ENCODE measurements around the gene HEPN1. TPM values are rescaled to one million over a fixed set of nuclear protein-coding genes. Genes with fewer than 3 reads are reported as not detected.

Gene HEPN1
- total and polyA plus RNA-seq, 9 of the 15 experiments (the other 6 are each of a cell fraction or from before 2014, with no cell fraction given) = not detected

GRCh38 chr11:124875943-124876817, 42.9 kb upstream of the HEPN1 start (continued):
- TF ChIP-seq PBX2 (CRISPR knock-in tag; IDR thresholded peaks at IDR 0.05; ENCODE audit: low read depth) (no peak), PBX2 (tag; conservative IDR thresholded peaks at IDR 0.05; ENCODE audit: low read depth) (no peak), ATF1 (CRISPR knock-in tag; IDR thresholded peaks at IDR 0.05) (no peak; the same call in 1 of the 2 replicates), ATF1 (tag; IDR thresholded peaks at IDR 0.05) (peak; percentile 90), BDP1 (IDR thresholded peaks at IDR 0.05; ENCODE audit: insufficient read depth, insufficient read length) (no peak), RBM17 (IDR thresholded peaks at IDR 0.05; ENCODE audit: borderline replicate concordance, low read depth, low read length) (no peak), BRF2 (IDR thresholded peaks at IDR 0.05; ENCODE audit: borderline replicate concordance, insufficient read depth, insufficient read length) (no peak), TRIM28 (IDR thresholded peaks at IDR 0.05) (no peak), ZNF41 (CRISPR knock-in tag; conservative IDR thresholded peaks at IDR 0.05) (no peak), THRAP3 (IDR thresholded peaks at IDR 0.05; ENCODE audit: borderline replicate concordance) (no peak), E4F1 (CRISPR knock-in tag; IDR thresholded peaks at IDR 0.05; ENCODE audit: borderline replicate concordance) (no peak), SMAD3 (CRISPR knock-in tag; conservative IDR thresholded peaks at IDR 0.05) (no peak), ZNF407 (IDR thresholded peaks at IDR 0.05; ENCODE audit: low read depth) (no peak)

Data from K562 (cell line).